ENCODE measurements around the gene DYRK1B.
A peak's percentile ranks its signal among the peaks of the same experiment; 100 is the strongest.
"Not testable (repeated sequence)": the region's sequence is repeated elsewhere in the genome, so short reads cannot be mapped to it uniquely, and the experiment has no call there.

DYRK1B gene

GRCh38 chr19:39810424-39810823 is 23.5 kb downstream of the DYRK1B start:
- no peak for DNase-seq (ENCODE audit: low read depth)

- no peak for DNase-seq (ENCODE audit: low read depth)
Measured at GRCh38 chr19:39809368-39809767, 24.6 kb downstream of the DYRK1B start.

- not testable (repeated sequence) for DNase-seq (ENCODE audit: low read depth)
Measured at GRCh38 chr19:39808688-39809087, 25.3 kb downstream of the DYRK1B start.

- DNase-seq (ENCODE audit: low read depth) = no peak
Measured at GRCh38 chr19:39807846-39808364, 26.1 kb downstream of the DYRK1B start.

GRCh38 chr19:39805104-39805503 is 28.9 kb downstream of the DYRK1B start:
- no peak for DNase-seq (ENCODE audit: low read depth)

GRCh38 chr19:39802958-39803357 is 31.0 kb downstream of the DYRK1B start:
- no peak for DNase-seq (ENCODE audit: low read depth)

- no peak for DNase-seq (ENCODE audit: low read depth)
Measured at GRCh38 chr19:39797083-39797482, 36.9 kb downstream of the DYRK1B start.

GRCh38 chr19:39796000-39796498 is 37.9 kb downstream of the DYRK1B start:
- DNase-seq (ENCODE audit: low read depth) = no peak

- DNase-seq (ENCODE audit: low read depth) = no peak
Measured at GRCh38 chr19:39795001-39795400, 39.0 kb downstream of the DYRK1B start.

GRCh38 chr19:39792999-39793546 is 40.9 kb downstream of the DYRK1B start:
- DNase-seq (ENCODE audit: low read depth) = peak; percentile 62

- DNase-seq (ENCODE audit: low read depth) = no peak
Measured at GRCh38 chr19:39788244-39788643, 45.7 kb downstream of the DYRK1B start.

- no peak for DNase-seq (ENCODE audit: low read depth)
Measured at GRCh38 chr19:39780894-39781293, 53.1 kb downstream of the DYRK1B start.

- DNase-seq (ENCODE audit: low read depth) = no peak
Measured at GRCh38 chr19:39778763-39779162, 55.2 kb downstream of the DYRK1B start, which contains the start of gene LEUTX. Gene LEUTX (plus strand): TSS chr19:39778854. CDS start chr19:39778921, 67 bp downstream.
